Body of pancreas (tissue), 4 donors: ENCODE data around the gene S1PR3.

Experiments
- POLR2A ChIP-seq, 3 donors: fragments of 450-650 bp; IDR thresholded peaks; one replicate each; pipeline ENCODE4 v1.6.1; 2016; ENCODE audit warnings: antibody characterized with exemption in 3 of 3, mild to moderate bottlenecking in 2 of 3
- TF ChIP-seq, protein P1 (sequence below), 7 experiments: fragments of 450-650 bp in 4 of 7; fragments of 200-600 bp in 3 of 7; sonication (generic) in 3 of 7; IDR thresholded peaks; one replicate each; pipeline ENCODE4 v1.5.1; 2016 to 2019; ENCODE audit warnings: antibody characterized with exemption in 7 of 7

GRCh38 chr9:88976890-88977257, 14.4 kb upstream of the S1PR3 start:
- TF ChIP-seq, protein P1, sequence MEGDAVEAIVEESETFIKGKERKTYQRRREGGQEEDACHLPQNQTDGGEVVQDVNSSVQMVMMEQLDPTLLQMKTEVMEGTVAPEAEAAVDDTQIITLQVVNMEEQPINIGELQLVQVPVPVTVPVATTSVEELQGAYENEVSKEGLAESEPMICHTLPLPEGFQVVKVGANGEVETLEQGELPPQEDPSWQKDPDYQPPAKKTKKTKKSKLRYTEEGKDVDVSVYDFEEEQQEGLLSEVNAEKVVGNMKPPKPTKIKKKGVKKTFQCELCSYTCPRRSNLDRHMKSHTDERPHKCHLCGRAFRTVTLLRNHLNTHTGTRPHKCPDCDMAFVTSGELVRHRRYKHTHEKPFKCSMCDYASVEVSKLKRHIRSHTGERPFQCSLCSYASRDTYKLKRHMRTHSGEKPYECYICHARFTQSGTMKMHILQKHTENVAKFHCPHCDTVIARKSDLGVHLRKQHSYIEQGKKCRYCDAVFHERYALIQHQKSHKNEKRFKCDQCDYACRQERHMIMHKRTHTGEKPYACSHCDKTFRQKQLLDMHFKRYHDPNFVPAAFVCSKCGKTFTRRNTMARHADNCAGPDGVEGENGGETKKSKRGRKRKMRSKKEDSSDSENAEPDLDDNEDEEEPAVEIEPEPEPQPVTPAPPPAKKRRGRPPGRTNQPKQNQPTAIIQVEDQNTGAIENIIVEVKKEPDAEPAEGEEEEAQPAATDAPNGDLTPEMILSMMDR (IDR thresholded peaks at IDR 0.05), result no peak
- no peak for TF ChIP-seq POLR2A (IDR thresholded peaks at IDR 0.05)
